Parathyroid adenoma (tissue), 2 donors: Measurements from ENCODE around the gene PLEKHA7.

Source experiments
- H2AFZ ChIP-seq: fragments of 300-600 bp; sonication (generic); one replicate; pipeline ENCODE4 v1.7.0; 2017; ENCODE audit warnings: antibody characterized with exemption, mild to moderate bottlenecking
- H3K27ac ChIP-seq: fragments of 300-600 bp; sonication (generic); one replicate; pipeline ENCODE4 v1.7.0; 2017
- H3K27me3 ChIP-seq: fragments of 300-600 bp; sonication (generic); one replicate; pipeline ENCODE4 v1.7.0; 2017; ENCODE audit warnings: low read length; ENCODE audit not compliant: control insufficient read depth, insufficient read depth
- H3K36me3 ChIP-seq: fragments of 300-600 bp; sonication (generic); one replicate; pipeline ENCODE4 v1.7.0; 2017; ENCODE audit warnings: low read length; ENCODE audit not compliant: control insufficient read depth, insufficient read depth
- H3K4me1 ChIP-seq: fragments of 300-600 bp; sonication (generic); one replicate; pipeline ENCODE4 v1.7.0; 2017; ENCODE audit warnings: control low read depth
- H3K4me2 ChIP-seq: fragments of 300-600 bp; sonication (generic); one replicate; pipeline ENCODE4 v1.7.0; 2017; ENCODE audit warnings: low read length
- H3K4me3 ChIP-seq: fragments of 300-600 bp; sonication (generic); one replicate; pipeline ENCODE4 v1.7.0; 2017; ENCODE audit warnings: low read depth, low read length
- H3K79me2 ChIP-seq: fragments of 300-600 bp; sonication (generic); one replicate; pipeline ENCODE4 v1.7.0; 2017; ENCODE audit warnings: control low read depth
- H3K9ac ChIP-seq: fragments of 300-600 bp; sonication (generic); one replicate; pipeline ENCODE4 v1.7.0; 2017; ENCODE audit warnings: mild to moderate bottlenecking
- H3K9me3 ChIP-seq: fragments of 300-600 bp; sonication (generic); one replicate; pipeline ENCODE4 v1.7.0; 2017; ENCODE audit warnings: low read length; ENCODE audit not compliant: control insufficient read depth
- CTCF ChIP-seq: fragments of 300-600 bp; sonication (generic); IDR thresholded peaks from one replicate; pipeline ENCODE4 v1.7.0; 2017; ENCODE audit warnings: antibody characterized with exemption, mild to moderate bottlenecking
- donor health status: primary hyperparathyroidism.

The PLEKHA7 gene

GRCh38 chr11:16925561-16926065 lies 88.6 kb downstream of the PLEKHA7 start:
- Histone ChIP-seq H3K9ac (no peak overlapping the region), H3K4me1 (peaks cover 19% of the 10 kb centered on the region)

GRCh38 chr11:16924826-16925560 lies 89.2 kb downstream of the PLEKHA7 start:
- H3K4me2 ChIP-seq = peak overlapping the region; percentile 81
- H3K27me3 ChIP-seq = no peaks in the 10 kb centered on the region
- peak overlapping the region; percentile 55 for H3K4me3 ChIP-seq
- no peaks in the 10 kb centered on the region for H3K9me3 ChIP-seq
- H3K36me3 ChIP-seq = no peaks in the 10 kb centered on the region
- peak overlapping the region; percentile 51 for H3K27ac ChIP-seq
- no peak for TF ChIP-seq CTCF
- peaks cover 19% of the 10 kb centered on the region for H3K4me1 ChIP-seq
- H3K79me2 ChIP-seq = no peaks in the 10 kb centered on the region
- peak overlapping the region; percentile 60 for H2AFZ ChIP-seq
- H3K9ac ChIP-seq = no peak overlapping the region

More at GRCh38 chr11:16925561-16926065, 88.6 kb downstream of the PLEKHA7 start:
- peak overlapping the region; percentile 81 for H3K4me2 ChIP-seq
- no peaks in the 10 kb centered on the region for H3K9me3 ChIP-seq
- no peaks in the 10 kb centered on the region for H3K36me3 ChIP-seq
- H3K79me2 ChIP-seq = no peaks in the 10 kb centered on the region
- no peak for TF ChIP-seq CTCF
- H2AFZ ChIP-seq = peak overlapping the region; percentile 60
- peak overlapping the region; percentile 29 for H3K27ac ChIP-seq
- peak overlapping the region; percentile 55 for H3K4me3 ChIP-seq
- no peaks in the 10 kb centered on the region for H3K27me3 ChIP-seq

- Histone ChIP-seq H3K9ac (no peak overlapping the region), H3K27ac (peak overlapping the region; percentile 51), H3K4me2 (peak overlapping the region; percentile 81), H2AFZ (no peak overlapping the region), H3K79me2 (no peaks in the 10 kb centered on the region), H3K4me3 (no peak overlapping the region), H3K36me3 (no peaks in the 10 kb centered on the region), H3K9me3 (no peaks in the 10 kb centered on the region), H3K4me1 (peaks cover 19% of the 10 kb centered on the region), H3K27me3 (no peaks in the 10 kb centered on the region)
- no peak for TF ChIP-seq CTCF
These were observed 89.8 kb downstream of the PLEKHA7 start for GRCh38 chr11:16924462-16924825.

- no peak for TF ChIP-seq CTCF
- peak overlapping the region; percentile 81 for H3K4me2 ChIP-seq
- H3K9ac ChIP-seq = no peak overlapping the region
- peaks cover 17% of the 10 kb centered on the region for H3K4me1 ChIP-seq
- H3K36me3 ChIP-seq = no peaks in the 10 kb centered on the region
- no peak overlapping the region for H3K4me3 ChIP-seq
- H2AFZ ChIP-seq = no peak overlapping the region
- H3K9me3 ChIP-seq = no peaks in the 10 kb centered on the region
- H3K27ac ChIP-seq = no peak overlapping the region
- H3K79me2 ChIP-seq = no peaks in the 10 kb centered on the region
- H3K27me3 ChIP-seq = no peaks in the 10 kb centered on the region
These were observed 90.2 kb downstream of the PLEKHA7 start for GRCh38 chr11:16923987-16924386.

- no peaks in the 10 kb centered on the region for H3K79me2 ChIP-seq
- no peak overlapping the region for H3K27ac ChIP-seq
- no peaks in the 10 kb centered on the region for H3K27me3 ChIP-seq
- H3K9me3 ChIP-seq = no peaks in the 10 kb centered on the region
- H3K36me3 ChIP-seq = no peaks in the 10 kb centered on the region
- no peak overlapping the region for H2AFZ ChIP-seq
- no peak overlapping the region for H3K4me2 ChIP-seq
- peaks cover 9% of the 10 kb centered on the region for H3K4me1 ChIP-seq
- TF ChIP-seq CTCF = no peak
- H3K4me3 ChIP-seq = no peak overlapping the region
- H3K9ac ChIP-seq = no peak overlapping the region
These were observed 92.5 kb downstream of the PLEKHA7 start for GRCh38 chr11:16921668-16922067.
